Measurements from ENCODE around the gene CCS.
A peak's percentile ranks its signal among the peaks of the same experiment; 100 is the strongest.

Gene CCS

GRCh38 chr11:66566221-66566620 is 26.8 kb upstream of the CCS start:
- Histone ChIP-seq H3K4me3 (no peak overlapping the region), H4K20me1 (peaks cover 0 to 17% (median 0%) of the 10 kb centered on the region in 11 experiments; a peak in 2 of 22 replicates), H3K4me2 (no peak overlapping the region), H3K36me3 (no peaks in the 10 kb centered on the region), H3K9me3 (replicated peaks in 1 of 11) (peaks cover 0 to 14% (median 0%) of the 10 kb centered on the region in 11 experiments; a peak in 6 of 22 replicates), H3K27me3 (peaks cover 27 to 52% (median 49%) of the 10 kb centered on the region in 11 experiments), H3K9ac (no peak overlapping the region), H3K27ac (no peak overlapping the region), H3K4me1 (peaks cover 0 to 10% (median 3%) of the 10 kb centered on the region in 10 experiments; a peak in 5 of 20 replicates)
- no peak for TF ChIP-seq Cebpa-rat (IDR thresholded peaks at IDR 0.05)

GRCh38 chr11:66567787-66568123 is 25.2 kb upstream of the CCS start:
- no peak for TF ChIP-seq Cebpa-rat (IDR thresholded peaks at IDR 0.05)
- H3K9ac ChIP-seq, result no peak overlapping the region
- peaks cover 0 to 14% (median 0%) of the 10 kb centered on the region in 11 experiments; a peak in 6 of 22 replicates for H3K9me3 ChIP-seq (replicated peaks in 1 of 11)
- H3K4me2 ChIP-seq, result no peak overlapping the region
- peaks cover 0 to 17% (median 0%) of the 10 kb centered on the region in 11 experiments; a peak in 2 of 22 replicates for H4K20me1 ChIP-seq
- no peaks in the 10 kb centered on the region for H3K36me3 ChIP-seq
- H3K4me3 ChIP-seq, result no peak overlapping the region
- peaks cover 27 to 52% (median 49%) of the 10 kb centered on the region in 11 experiments for H3K27me3 ChIP-seq
- H3K4me1 ChIP-seq, result peaks cover 0 to 10% (median 3%) of the 10 kb centered on the region in 10 experiments; a peak in 5 of 20 replicates
- H3K27ac ChIP-seq, result no peak overlapping the region

- TF ChIP-seq Cebpa-rat (IDR thresholded peaks at IDR 0.05), result no peak
- peaks cover 0 to 17% (median 0%) of the 10 kb centered on the region in 11 experiments; a peak in 1 of 22 replicates for H4K20me1 ChIP-seq
- H3K27ac ChIP-seq, result no peak within 1 kb of the TSS
- peaks cover 0 to 10% (median 3%) of the 10 kb centered on the region in 10 experiments; a peak in 5 of 20 replicates for H3K4me1 ChIP-seq
- peaks cover 0 to 14% (median 0%) of the 10 kb centered on the region in 11 experiments; a peak in 6 of 22 replicates for H3K9me3 ChIP-seq (replicated peaks in 1 of 11)
- H3K4me2 ChIP-seq, result no peak within 1 kb of the TSS
- peaks cover 27 to 52% (median 49%) of the 10 kb centered on the region in 11 experiments for H3K27me3 ChIP-seq
- no peak within 1 kb of the TSS for H3K4me3 ChIP-seq
- H3K9ac ChIP-seq, result no peak within 1 kb of the TSS
- no peaks in the 10 kb centered on the region for H3K36me3 ChIP-seq
These were observed 24.7 kb upstream of the CCS start, which contains the start of gene CTSF for GRCh38 chr11:66568124-66568916. Gene CTSF (minus strand): TSS chr11:66568606. CDS start chr11:66568486, 120 bp downstream.

- H3K9me3 ChIP-seq (replicated peaks in 1 of 11), result peaks cover 0 to 18% (median 0%) of the 10 kb centered on the region in 11 experiments; a peak in 7 of 22 replicates
- H3K27me3 ChIP-seq, result peaks cover 27 to 52% (median 49%) of the 10 kb centered on the region in 11 experiments
- TF ChIP-seq Cebpa-rat (IDR thresholded peaks at IDR 0.05), result no peak
- H4K20me1 ChIP-seq, result peaks cover 0 to 17% (median 0%) of the 10 kb centered on the region in 11 experiments; a peak in 1 of 22 replicates
- H3K4me1 ChIP-seq, result peaks cover 0 to 10% (median 3%) of the 10 kb centered on the region in 10 experiments; a peak in 5 of 20 replicates
- H3K4me2 ChIP-seq, result no peak overlapping the region
- H3K27ac ChIP-seq, result no peak overlapping the region
- H3K4me3 ChIP-seq, result no peak overlapping the region
- no peak overlapping the region for H3K9ac ChIP-seq
- H3K36me3 ChIP-seq, result no peaks in the 10 kb centered on the region
These were observed 23.9 kb upstream of the CCS start for GRCh38 chr11:66569076-66569475.

- Histone ChIP-seq H3K4me1 (peaks cover 0 to 10% (median 3%) of the 10 kb centered on the region in 10 experiments; a peak in 5 of 20 replicates), H3K27me3 (peaks cover 27 to 52% (median 49%) of the 10 kb centered on the region in 11 experiments), H3K4me2 (peak overlapping the region in 6 of 11 experiments; percentile 4 to 22 (median 16); a peak in 4 of 22 replicates), H3K9ac (no peak overlapping the region), H3K27ac (no peak overlapping the region), H3K4me3 (no peak overlapping the region), H3K36me3 (no peaks in the 10 kb centered on the region), H4K20me1 (peaks cover 0 to 12% (median 0%) of the 10 kb centered on the region in 11 experiments; a peak in 1 of 22 replicates), H3K9me3 (replicated peaks in 1 of 11) (peaks cover 0 to 23% (median 0%) of the 10 kb centered on the region in 11 experiments; a peak in 8 of 22 replicates)
- TF ChIP-seq Cebpa-rat (IDR thresholded peaks at IDR 0.05), result 0 out of 22 replicates have a peak, but pooled peaks of 1 of the 11 experiments have one; percentile 8
These were observed 22.7 kb upstream of the CCS start for GRCh38 chr11:66570079-66570849.

- no peak overlapping the region for H3K4me3 ChIP-seq
- H3K4me2 ChIP-seq, result no peak overlapping the region
- peaks cover 0 to 12% (median 0%) of the 10 kb centered on the region in 11 experiments; a peak in 1 of 22 replicates for H4K20me1 ChIP-seq
- no peak overlapping the region for H3K9ac ChIP-seq
- peaks cover 0 to 10% (median 3%) of the 10 kb centered on the region in 10 experiments; a peak in 5 of 20 replicates for H3K4me1 ChIP-seq
- H3K9me3 ChIP-seq (replicated peaks in 1 of 11), result peaks cover 0 to 23% (median 0%) of the 10 kb centered on the region in 11 experiments; a peak in 8 of 22 replicates
- TF ChIP-seq Cebpa-rat (IDR thresholded peaks at IDR 0.05), result no peak
- H3K27ac ChIP-seq, result no peak overlapping the region
- peaks cover 27 to 49% (median 46%) of the 10 kb centered on the region in 11 experiments for H3K27me3 ChIP-seq
- H3K36me3 ChIP-seq, result no peaks in the 10 kb centered on the region
These were observed 22.2 kb upstream of the CCS start for GRCh38 chr11:66570850-66571180.

- H3K9me3 ChIP-seq (replicated peaks in 1 of 11), result peaks cover 18 to 29% (median 23%) of the 10 kb centered on the region in 11 experiments
- H3K9ac ChIP-seq, result no peak overlapping the region
- no peak for TF ChIP-seq Cebpa-rat (IDR thresholded peaks at IDR 0.05)
- H3K4me1 ChIP-seq, result no peaks in the 10 kb centered on the region; a peak in 1 of 20 replicates
- no peak overlapping the region for H3K4me3 ChIP-seq
- H3K27ac ChIP-seq, result no peak overlapping the region
- H3K36me3 ChIP-seq, result no peaks in the 10 kb centered on the region
- H3K27me3 ChIP-seq, result no peaks in the 10 kb centered on the region
- no peaks in the 10 kb centered on the region for H4K20me1 ChIP-seq
- H3K4me2 ChIP-seq, result no peak overlapping the region
These were observed 13.9 kb upstream of the CCS start for GRCh38 chr11:66579017-66579606.

GRCh38 chr11:66580803-66581202 is 12.2 kb upstream of the CCS start:
- Histone ChIP-seq H3K9ac (no peak overlapping the region), H3K4me3 (no peak overlapping the region), H3K9me3 (replicated peaks in 1 of 11) (peaks cover 18 to 24% (median 21%) of the 10 kb centered on the region in 11 experiments), H4K20me1 (no peaks in the 10 kb centered on the region), H3K4me2 (no peak overlapping the region), H3K36me3 (no peaks in the 10 kb centered on the region), H3K27ac (no peak overlapping the region), H3K27me3 (no peaks in the 10 kb centered on the region), H3K4me1 (no peaks in the 10 kb centered on the region; a peak in 1 of 20 replicates)
- TF ChIP-seq Cebpa-rat (IDR thresholded peaks at IDR 0.05), result no peak
